Activated CD4-positive, alpha-beta T cell treated with anti-CD3 and anti-CD28 coated beads, Interleukin-2, amount 10 ng/mL, durations not matched to agents 24 days and 14 days (primary cell): ENCODE data around the gene LARP1. TPM values are rescaled to one million over a fixed set of nuclear protein-coding genes. Genes with fewer than 3 reads are reported as not detected.
"Not testable (repeated sequence)": the region's sequence is repeated elsewhere in the genome, so short reads cannot be mapped to it uniquely, and the experiment has no call there.

ENCODE experiments used
- DNase-seq: peaks from one replicate; pipeline ENCODE4 v3.0.0; 2022
- H3K27ac Mint-ChIP-seq: one replicate; pipeline ENCODE4 v1.8.0; 2022; ENCODE audit warnings: mild to moderate bottlenecking, mixed read lengths
- H3K27me3 Mint-ChIP-seq: one replicate; pipeline ENCODE4 v1.8.0; 2022; ENCODE audit warnings: mixed read lengths
- H3K36me3 Mint-ChIP-seq: one replicate; pipeline ENCODE4 v1.8.0; 2022; ENCODE audit warnings: low read depth, mild to moderate bottlenecking, mixed read lengths
- H3K4me1 Mint-ChIP-seq: one replicate; pipeline ENCODE4 v1.8.0; 2021; ENCODE audit warnings: mixed read lengths
- H3K4me3 Mint-ChIP-seq: one replicate; pipeline ENCODE4 v1.8.0; 2022; ENCODE audit warnings: mild to moderate bottlenecking, moderate library complexity, mixed read lengths
- H3K9me3 Mint-ChIP-seq: one replicate; pipeline ENCODE4 v1.8.0; 2021; ENCODE audit warnings: mixed read lengths
- intact Hi-C: fragments of 100-400 bp; cut with micrococcal nuclease; formaldehyde crosslinking; loops from one replicate; pipeline ENCODE4 v1.15.1; 2023
- total RNA-seq: library from RNA; stranded (reverse); gene quantifications from 2 replicates; pipeline ENCODE4 v1.2.3, GENCODE V29; 2022

Gene LARP1
- total RNA-seq, 1 donor from 2014 or later = 348 TPM

DNA sequence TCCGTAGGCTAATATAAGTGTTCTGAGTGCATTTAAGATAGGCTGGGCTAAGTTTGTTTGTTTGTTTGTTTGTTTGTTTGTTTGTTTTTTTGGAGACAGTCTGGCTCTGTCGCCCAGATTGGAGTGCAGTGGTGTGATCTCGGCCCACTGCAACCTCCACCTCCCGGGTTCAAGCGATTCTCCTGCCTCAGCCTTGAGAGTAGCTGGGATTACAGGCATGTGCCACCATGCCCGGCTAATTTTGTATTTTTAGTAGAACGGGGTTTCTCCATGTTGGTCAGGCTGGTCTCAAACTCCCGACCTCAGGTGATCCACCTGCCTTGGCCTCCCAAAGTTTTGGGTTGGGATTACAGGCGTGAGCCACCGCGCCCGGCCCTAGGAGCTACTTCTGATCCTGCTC, 4.7 kb downstream of the LARP1 start:
- not testable (repeated sequence) for H3K27ac Mint-ChIP-seq, DNase-seq, H3K9me3 Mint-ChIP-seq, H3K27me3 Mint-ChIP-seq
- peaks cover 28% of the 10 kb centered on the region for H3K36me3 Mint-ChIP-seq
- H3K4me1 Mint-ChIP-seq = peaks cover 54% of the 10 kb centered on the region
- H3K4me3 Mint-ChIP-seq = peak overlapping the region; percentile 96
- intact Hi-C loops = loop anchor here (5.0 kb wide), 2 partner anchors 568 to 723 kb away; partner anchors contain the start of genes FAM114A2, GALNT10 and MFAP3

DNA sequence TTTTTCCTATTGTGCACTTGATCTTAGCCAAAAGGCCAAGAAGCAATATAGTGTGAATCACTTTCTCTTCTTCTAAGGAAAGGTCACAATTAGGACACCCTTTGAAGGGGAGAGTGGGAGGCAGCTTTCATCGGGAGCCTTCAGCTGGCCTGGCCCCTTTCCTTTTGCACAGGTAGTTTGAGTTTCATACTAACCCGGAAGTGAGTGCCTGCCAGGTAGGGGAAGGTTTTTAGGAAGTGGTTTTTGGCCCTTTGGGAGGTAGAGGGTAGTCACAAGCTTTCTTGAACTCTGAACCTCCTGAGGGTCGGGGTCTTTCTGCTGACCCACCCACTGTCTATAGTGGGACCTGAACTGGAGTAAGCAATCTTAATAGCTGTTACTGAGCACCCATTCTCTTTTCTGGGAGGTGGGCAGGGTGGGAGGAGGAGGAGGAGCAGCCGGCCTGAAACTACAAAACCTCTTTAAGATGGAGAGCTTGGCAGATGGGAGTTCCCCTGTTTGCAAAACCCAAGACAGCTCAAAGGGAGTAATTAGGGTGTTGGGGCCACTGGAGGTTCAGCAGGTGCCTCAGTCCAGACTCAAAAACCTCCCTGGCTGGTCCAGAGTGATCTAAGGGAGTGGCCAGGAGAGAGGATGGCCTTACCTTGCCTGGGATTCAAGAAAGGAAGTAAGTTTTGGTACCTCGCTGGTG, 6.0 kb downstream of the LARP1 start:
- H3K9me3 Mint-ChIP-seq = no peaks in the 10 kb centered on the region
- H3K27ac Mint-ChIP-seq = peak overlapping the region; percentile 84
- H3K36me3 Mint-ChIP-seq = peaks cover 32% of the 10 kb centered on the region
- DNase-seq = peak; percentile 73
- no peaks in the 10 kb centered on the region for H3K27me3 Mint-ChIP-seq
- H3K4me3 Mint-ChIP-seq = peak overlapping the region; percentile 74
- intact Hi-C loops = no loop called here
- H3K4me1 Mint-ChIP-seq = peaks cover 64% of the 10 kb centered on the region

DNA sequence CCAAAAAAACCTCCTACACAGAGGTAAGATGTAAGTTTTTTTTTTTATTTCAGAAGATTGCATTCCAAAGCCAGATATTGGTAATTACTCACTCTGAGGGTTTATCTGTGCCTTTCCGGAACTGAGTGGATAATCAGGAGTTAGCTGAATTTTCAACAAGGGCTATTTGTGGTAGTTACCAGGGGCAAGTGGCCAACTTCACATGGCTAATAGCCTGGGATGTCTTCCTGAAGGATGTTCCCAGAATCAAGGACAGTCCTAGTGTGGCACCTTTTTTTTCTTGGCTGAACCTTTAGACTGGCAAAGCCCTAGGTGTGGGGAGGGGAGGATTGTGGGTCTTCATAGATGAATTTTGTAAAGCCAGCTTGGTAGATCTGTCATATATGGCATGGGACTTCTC, 7.1 kb downstream of the LARP1 start:
- DNase-seq = no peak
- Mint-ChIP-seq H3K36me3 (peaks cover 25% of the 10 kb centered on the region), H3K9me3 (no peaks in the 10 kb centered on the region), H3K4me1 (peaks cover 74% of the 10 kb centered on the region), H3K27ac (peak overlapping the region; percentile 84), H3K27me3 (no peaks in the 10 kb centered on the region), H3K4me3 (peak overlapping the region; percentile 40)
- intact Hi-C loops = no loop called here

- Mint-ChIP-seq H3K27ac (peak overlapping the region; percentile 59), H3K27me3 (no peaks in the 10 kb centered on the region), H3K36me3 (peaks cover 25% of the 10 kb centered on the region), H3K4me3 (no peak overlapping the region), H3K4me1 (peaks cover 76% of the 10 kb centered on the region), H3K9me3 (no peaks in the 10 kb centered on the region)
- no peak for DNase-seq
- intact Hi-C loops = no loop called here
These were observed 7.5 kb downstream of the LARP1 start for GRCh38 chr5:154762700-154763099.

DNA sequence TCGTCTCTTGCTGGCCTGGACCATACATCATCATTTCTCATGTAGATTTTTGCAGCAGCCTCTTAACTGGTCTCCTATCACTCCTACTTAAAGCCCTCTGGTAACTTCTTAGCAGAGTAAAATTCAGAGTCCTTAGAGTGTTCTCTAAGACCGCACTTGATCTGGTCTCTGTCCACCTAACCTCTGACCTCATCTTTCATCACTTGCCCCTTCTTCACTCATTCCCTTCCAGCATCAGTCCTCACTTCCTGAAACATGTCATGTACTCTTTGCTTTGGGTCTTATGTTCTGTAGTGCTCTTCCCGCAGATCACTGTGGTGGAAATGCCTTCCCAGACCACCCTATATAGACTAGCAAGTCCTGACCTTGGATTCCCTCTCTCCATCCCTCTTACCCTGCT, 9.8 kb downstream of the LARP1 start:
- Mint-ChIP-seq H3K4me1 (peaks cover 72% of the 10 kb centered on the region), H3K27me3 (no peaks in the 10 kb centered on the region), H3K4me3 (no peak overlapping the region), H3K27ac (peak overlapping the region; percentile 7), H3K36me3 (peaks cover 24% of the 10 kb centered on the region), H3K9me3 (no peaks in the 10 kb centered on the region)
- no peak for DNase-seq
- intact Hi-C loops = no loop called here

- Mint-ChIP-seq H3K4me3 (no peak overlapping the region), H3K4me1 (peaks cover 72% of the 10 kb centered on the region), H3K27ac (peak overlapping the region; percentile 7), H3K9me3 (no peaks in the 10 kb centered on the region), H3K27me3 (no peaks in the 10 kb centered on the region), H3K36me3 (peaks cover 22% of the 10 kb centered on the region)
- no peak for DNase-seq
- intact Hi-C loops = no loop called here
These were observed 10.3 kb downstream of the LARP1 start for GRCh38 chr5:154765396-154765925.

GRCh38 chr5:154766558-154767281, 11.5 kb downstream of the LARP1 start:
- Mint-ChIP-seq H3K27ac (peak overlapping the region; percentile 58), H3K4me3 (peak overlapping the region; percentile 39), H3K4me1 (peaks cover 67% of the 10 kb centered on the region), H3K9me3 (no peaks in the 10 kb centered on the region), H3K27me3 (no peaks in the 10 kb centered on the region), H3K36me3 (peaks cover 18% of the 10 kb centered on the region)
- no peak for DNase-seq
- intact Hi-C loops = loop anchor here (1.0 kb wide), 1 partner anchor 8 kb away; no protein-coding TSS in a partner anchor

DNA sequence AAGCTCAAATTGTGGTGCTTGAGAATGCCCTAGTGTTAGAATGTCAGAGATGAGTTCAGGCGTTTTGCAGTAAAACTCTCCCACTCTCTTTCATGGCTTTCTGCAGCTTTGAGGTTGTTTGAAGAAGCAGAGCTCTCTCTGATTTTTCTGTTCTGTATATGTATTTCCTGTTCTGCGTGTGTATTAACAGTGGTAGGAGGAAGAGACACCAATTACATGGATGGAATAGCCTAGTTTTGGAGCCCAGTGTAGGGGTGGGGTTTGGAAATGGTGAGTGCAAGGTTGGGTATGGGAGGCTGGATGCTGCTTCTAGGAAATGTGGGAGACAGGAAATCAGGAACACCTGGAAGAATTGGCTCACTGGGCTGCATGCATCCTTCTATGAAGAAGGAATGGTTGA, 12.4 kb downstream of the LARP1 start:
- intact Hi-C loops = no loop called here
- Mint-ChIP-seq H3K4me3 (peak overlapping the region; percentile 39), H3K4me1 (peaks cover 59% of the 10 kb centered on the region), H3K27ac (peak overlapping the region; percentile 42), H3K9me3 (no peaks in the 10 kb centered on the region), H3K36me3 (peaks cover 15% of the 10 kb centered on the region), H3K27me3 (no peaks in the 10 kb centered on the region)
- DNase-seq = no peak

DNA sequence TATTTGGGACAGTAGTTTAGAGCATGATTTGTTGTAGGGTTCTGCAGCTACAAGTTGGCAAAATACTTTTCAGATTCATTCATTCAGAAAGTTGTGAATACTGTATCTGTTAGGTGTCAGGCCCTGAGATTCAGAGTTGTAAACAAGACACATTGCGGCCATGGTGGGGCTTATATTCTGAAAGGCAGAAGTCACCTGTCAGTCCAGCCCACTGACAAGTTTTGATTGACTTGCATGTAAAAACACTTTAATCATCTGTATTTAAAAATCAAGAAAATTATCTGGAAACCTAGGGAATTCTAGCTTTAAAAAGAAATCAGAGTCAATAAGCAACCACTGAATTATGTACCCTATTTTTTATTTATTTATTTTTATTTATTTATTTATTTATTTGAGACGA, 13.0 kb downstream of the LARP1 start:
- Mint-ChIP-seq H3K27me3 (no peaks in the 10 kb centered on the region), H3K36me3 (peaks cover 15% of the 10 kb centered on the region), H3K27ac (no peak overlapping the region), H3K4me1 (peaks cover 57% of the 10 kb centered on the region), H3K4me3 (no peak overlapping the region), H3K9me3 (no peaks in the 10 kb centered on the region)
- intact Hi-C loops = no loop called here
- DNase-seq = no peak

DNA sequence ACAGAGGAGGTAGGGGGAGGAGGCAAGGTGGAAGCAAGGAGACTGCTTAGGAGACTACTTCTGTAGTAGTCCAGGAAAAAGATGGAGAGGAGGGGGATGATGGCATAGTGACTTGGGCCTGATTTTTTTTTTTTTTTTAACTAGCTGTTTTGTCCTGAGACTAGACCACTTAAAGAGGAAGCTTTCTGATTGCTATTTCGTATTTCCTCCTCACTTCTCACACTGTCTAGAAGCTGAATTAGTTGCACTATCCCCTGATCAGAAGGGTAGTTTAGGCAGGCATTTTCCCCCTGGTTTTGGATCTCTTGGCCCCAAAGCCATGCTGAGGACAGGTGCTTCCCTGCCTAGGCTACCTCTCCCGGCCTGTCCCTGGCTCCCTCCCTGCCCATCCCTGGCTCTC, 14.9 kb downstream of the LARP1 start:
- H3K27me3 Mint-ChIP-seq = no peaks in the 10 kb centered on the region
- no peak overlapping the region for H3K4me3 Mint-ChIP-seq
- DNase-seq = no peak
- H3K9me3 Mint-ChIP-seq = no peaks in the 10 kb centered on the region
- peaks cover 61% of the 10 kb centered on the region for H3K4me1 Mint-ChIP-seq
- H3K27ac Mint-ChIP-seq = peak overlapping the region; percentile 62
- H3K36me3 Mint-ChIP-seq = peaks cover 15% of the 10 kb centered on the region
- intact Hi-C loops = no loop called here

DNA sequence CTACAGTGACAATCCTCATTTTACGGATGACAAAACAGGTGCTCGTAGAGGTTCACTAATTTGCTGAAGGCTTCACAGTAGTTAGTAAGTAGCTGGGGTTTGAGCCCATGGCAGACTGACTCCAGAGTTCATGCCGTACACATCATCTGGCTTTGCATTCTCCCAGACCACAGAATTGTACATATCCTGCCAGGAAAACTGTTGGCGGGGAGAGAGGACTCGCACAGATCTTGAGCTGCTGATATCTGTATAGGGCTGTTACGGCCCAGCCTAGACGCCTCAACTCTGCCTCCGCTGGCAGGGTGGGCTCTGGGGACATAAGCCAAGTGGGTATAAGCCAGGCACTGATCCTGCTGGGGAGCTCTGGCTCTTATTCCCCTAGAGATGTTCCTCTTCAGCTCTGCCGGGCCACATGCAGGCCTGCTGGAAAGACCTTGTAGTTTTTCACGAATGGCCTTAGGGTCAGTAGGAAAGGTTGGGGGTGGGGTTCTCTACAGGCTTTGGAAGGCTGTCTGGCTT, 16.3 kb downstream of the LARP1 start:
- intact Hi-C loops = no loop called here
- Mint-ChIP-seq H3K9me3 (no peaks in the 10 kb centered on the region), H3K4me1 (peaks cover 52% of the 10 kb centered on the region), H3K27ac (no peak overlapping the region), H3K36me3 (peaks cover 14% of the 10 kb centered on the region), H3K4me3 (no peak overlapping the region), H3K27me3 (no peaks in the 10 kb centered on the region)
- no peak for DNase-seq

DNA sequence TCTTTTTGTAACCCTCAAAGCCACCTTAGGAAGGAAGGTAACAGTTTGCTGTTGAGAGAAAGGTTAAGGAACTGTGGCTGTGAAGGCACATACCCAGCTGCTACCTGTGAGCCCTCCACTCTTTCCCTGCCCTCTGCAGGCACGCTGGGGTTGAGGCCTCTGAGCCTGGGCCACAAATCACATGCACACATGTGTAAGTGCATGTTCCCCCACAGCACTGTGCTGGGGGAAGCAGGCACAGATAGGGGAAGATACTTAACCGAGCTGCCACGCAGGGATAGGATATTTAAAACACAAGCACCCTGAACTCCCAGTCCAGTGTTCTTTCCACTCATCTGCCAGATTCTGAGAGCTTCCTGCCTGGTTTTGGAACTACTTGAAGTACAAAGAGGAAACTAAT, 18.1 kb downstream of the LARP1 start:
- intact Hi-C loops = no loop called here
- peaks cover 34% of the 10 kb centered on the region for H3K4me1 Mint-ChIP-seq
- H3K36me3 Mint-ChIP-seq = peaks cover 10% of the 10 kb centered on the region
- no peak for DNase-seq
- no peaks in the 10 kb centered on the region for H3K27me3 Mint-ChIP-seq
- H3K27ac Mint-ChIP-seq = no peak overlapping the region
- no peaks in the 10 kb centered on the region for H3K9me3 Mint-ChIP-seq
- H3K4me3 Mint-ChIP-seq = no peak overlapping the region

GRCh38 chr5:154776167-154776566, 21.0 kb downstream of the LARP1 start:
- no peak overlapping the region for H3K27ac Mint-ChIP-seq

GRCh38 chr5:154778534-154778933, 23.4 kb downstream of the LARP1 start:
- H3K4me1 Mint-ChIP-seq = peaks cover 29% of the 10 kb centered on the region

More at GRCh38 chr5:154776167-154776566, 21.0 kb downstream of the LARP1 start:
- Mint-ChIP-seq H3K27me3 (no peaks in the 10 kb centered on the region), H3K9me3 (no peaks in the 10 kb centered on the region), H3K36me3 (peaks cover 13% of the 10 kb centered on the region), H3K4me1 (peaks cover 32% of the 10 kb centered on the region), H3K4me3 (no peak overlapping the region)
- intact Hi-C loops = no loop called here
- no peak for DNase-seq

More at GRCh38 chr5:154778534-154778933, 23.4 kb downstream of the LARP1 start:
- Mint-ChIP-seq H3K36me3 (peaks cover 11% of the 10 kb centered on the region), H3K27ac (no peak overlapping the region), H3K27me3 (no peaks in the 10 kb centered on the region), H3K4me3 (no peak overlapping the region), H3K9me3 (no peaks in the 10 kb centered on the region)
- intact Hi-C loops = no loop called here
- no peak for DNase-seq
